H1 (cell line): ENCODE data around the gene THBD. TPM values are rescaled to one million over a fixed set of nuclear protein-coding genes. Genes with fewer than 3 reads are reported as not detected.

Experiments
- CTCF ChIA-PET: fragments of 300-600 bp; sonication (Branson Sonifier 250); formaldehyde crosslinking; loops from one replicate; lab custom pipeline; 2021; ENCODE audit not compliant: partially characterized antibody; lab: Charles Lee
- POLR2A ChIA-PET: fragments of 300-600 bp; sonication (Branson Sonifier 250); formaldehyde crosslinking; loops from one replicate; lab custom pipeline; 2021; ENCODE audit warnings: inconsistent platforms; ENCODE audit not compliant: partially characterized antibody; lab: Charles Lee
- DNase-seq, 2 experiments: peaks; one replicate each; pipeline versions ENCODE4 v3.0.0 to v3.0.0-alpha.2; 2010 to 2022; ENCODE audit warnings: low spot score in 2 of 2, low read depth in 1 of 2, mixed read lengths in 1 of 2
- FAIRE-seq: peaks from 2 replicates; lab custom pipeline; 2011; peaks lifted over from hg19 to GRCh38; lab: Jason Lieb, UNC
- H2AFZ ChIP-seq: 2 replicates; pipeline ENCODE4 v1.8.1; 2012; ENCODE audit warnings: low read length, inconsistent platforms
- H2AK5ac ChIP-seq: 2 replicates; pipeline ENCODE4 v1.6.1; 2013; ENCODE audit warnings: low read depth, low read length
- H2BK120ac ChIP-seq: replicated peaks from 2 replicates; pipeline ENCODE3; 2013; ENCODE audit warnings: low read depth, low read length, inconsistent platforms
- H2BK12ac ChIP-seq: 2 replicates; pipeline ENCODE4 v1.6.1; 2013; ENCODE audit warnings: low read depth, low read length
- H2BK15ac ChIP-seq: 2 replicates; pipeline ENCODE4 v1.6.1; 2013; ENCODE audit warnings: low read length
- H2BK20ac ChIP-seq: 2 replicates; pipeline ENCODE4 v1.6.1; 2013; ENCODE audit warnings: low read length
- H2BK5ac ChIP-seq: 2 replicates; pipeline ENCODE4 v1.6.1; 2013; ENCODE audit warnings: low read depth, low read length
- H3K14ac ChIP-seq: 2 replicates; pipeline ENCODE4 v1.6.1; 2013; ENCODE audit warnings: inconsistent platforms; ENCODE audit not compliant: insufficient read length
- H3K18ac ChIP-seq: 2 replicates; pipeline ENCODE4 v1.6.1; 2013; ENCODE audit warnings: low read length; ENCODE audit errors: extremely low read depth
- H3K23ac ChIP-seq: 2 replicates; pipeline ENCODE4 v1.6.1; 2013; ENCODE audit warnings: inconsistent platforms; ENCODE audit not compliant: insufficient read length
- H3K23me2 ChIP-seq: 2 replicates; pipeline ENCODE4 v1.6.1; 2013; ENCODE audit warnings: low read depth, low read length
- H3K27ac ChIP-seq: 2 replicates; pipeline ENCODE4 v1.6.1; 2011; ENCODE audit warnings: low read depth, low read length, inconsistent platforms
- H3K27me3 ChIP-seq, 4 experiments: replicated peaks in 1 of 4; 1 replicate in 1 of 4; 2 replicates in 3 of 4; pipeline versions ENCODE4 v1.6.1 to v1.8.1; 2011 to 2013; ENCODE audit warnings: low read length in 3 of 4, mild to moderate bottlenecking in 3 of 4, inconsistent platforms in 2 of 4, mixed read lengths in 2 of 4, moderate library complexity in 1 of 4; ENCODE audit not compliant: control insufficient read depth in 3 of 4, insufficient read depth in 3 of 4; ENCODE audit errors: extremely low read depth in 1 of 4
- H3K36me3 ChIP-seq, 4 experiments: 2 replicates each; pipeline versions ENCODE4 v1.6.1 to v1.8.1; 2011 to 2013; ENCODE audit warnings: mild to moderate bottlenecking in 4 of 4, low read length in 3 of 4, moderate library complexity in 2 of 4, control low read depth in 1 of 4, inconsistent platforms in 1 of 4; ENCODE audit not compliant: insufficient read depth in 4 of 4, control insufficient read depth in 2 of 4
- H3K4ac ChIP-seq: replicated peaks from 2 replicates; pipeline ENCODE3; 2013; ENCODE audit warnings: low read length, low read depth, mixed read lengths, inconsistent platforms; ENCODE audit not compliant: insufficient read length
- H3K4me1 ChIP-seq, 4 experiments: replicated peaks in 1 of 4; 1 replicate in 1 of 4; 2 replicates in 3 of 4; pipeline versions ENCODE4 v1.6.1 to v1.8.1; 2011 to 2013; ENCODE audit warnings: low read length in 3 of 4, inconsistent platforms in 2 of 4, mixed read lengths in 1 of 4; ENCODE audit not compliant: insufficient read depth in 4 of 4, control insufficient read depth in 3 of 4
- H3K4me2 ChIP-seq, 2 experiments: 2 replicates each; pipeline versions ENCODE4 v1.6.1 to v1.8.1; 2011 to 2013; ENCODE audit warnings: low read depth in 2 of 2, low read length in 2 of 2, control low read depth in 1 of 2, inconsistent platforms in 1 of 2, mild to moderate bottlenecking in 1 of 2; ENCODE audit not compliant: insufficient read depth in 1 of 2
- H3K4me3 ChIP-seq, 4 experiments: fragments of 200-600, 300-600 bp in 1 of 4; sonication (generic), shearing (Covaris generic), sonication (Bioruptor Twin) in 1 of 4; 2 replicates each; pipeline versions ENCODE4 v1.5.1 to v1.8.1; 2011 to 2016; ENCODE audit warnings: low read length in 4 of 4, low read depth in 3 of 4, control low read depth in 2 of 4, inconsistent platforms in 2 of 4, mild to moderate bottlenecking in 2 of 4, mixed read lengths in 1 of 4, moderate library complexity in 1 of 4; ENCODE audit not compliant: insufficient read depth in 2 of 4; ENCODE audit errors: extremely low read depth in 1 of 4
- H3K56ac ChIP-seq: replicated peaks from 2 replicates; pipeline ENCODE3; 2013; ENCODE audit warnings: low read depth, mild to moderate bottlenecking, mixed read lengths, low read length, inconsistent platforms; ENCODE audit not compliant: insufficient read length
- H3K79me1 ChIP-seq: 2 replicates; pipeline ENCODE4 v1.6.1; 2013; ENCODE audit warnings: low read depth, low read length, control low read depth
- H3K79me2 ChIP-seq, 2 experiments: 2 replicates each; pipeline versions ENCODE4 v1.6.1 to v1.8.1; 2012 to 2013; ENCODE audit warnings: low read length in 2 of 2, mild to moderate bottlenecking in 2 of 2, inconsistent platforms in 1 of 2; ENCODE audit not compliant: insufficient read depth in 2 of 2, control insufficient read depth in 1 of 2
- H3K9ac ChIP-seq, 4 experiments: replicated peaks in 1 of 4; 1 replicate in 1 of 4; 2 replicates in 3 of 4; pipeline versions ENCODE4 v1.6.1 to v1.8.1; 2011 to 2013; ENCODE audit warnings: low read depth in 3 of 4, low read length in 3 of 4, control low read depth in 2 of 4, mild to moderate bottlenecking in 2 of 4, moderate library complexity in 2 of 4, inconsistent platforms in 1 of 4; ENCODE audit errors: extremely low read depth in 1 of 4
- H3K9me3 ChIP-seq, 2 experiments: 2 replicates each; pipeline versions ENCODE4 v1.6.1 to v1.8.1; 2012 to 2013; ENCODE audit warnings: mild to moderate bottlenecking in 2 of 2, moderate library complexity in 2 of 2, control low read depth in 1 of 2, inconsistent platforms in 1 of 2, low read depth in 1 of 2, low read length in 1 of 2, mixed read lengths in 1 of 2; ENCODE audit not compliant: insufficient read depth in 2 of 2
- H4K20me1 ChIP-seq, 2 experiments: replicated peaks in 1 of 2; 2 replicates each; pipeline versions ENCODE3 to v1.8.1; 2011 to 2013; ENCODE audit warnings: inconsistent platforms in 2 of 2, low read length in 2 of 2, mild to moderate bottlenecking in 1 of 2; ENCODE audit not compliant: insufficient read depth in 2 of 2, control insufficient read depth in 1 of 2
- H4K5ac ChIP-seq: 2 replicates; pipeline ENCODE4 v1.6.1; 2013; ENCODE audit warnings: low read length, low read depth, mixed read lengths, inconsistent platforms; ENCODE audit not compliant: insufficient read length
- H4K8ac ChIP-seq: 2 replicates; pipeline ENCODE4 v1.8.0; 2013; ENCODE audit warnings: mild to moderate bottlenecking, moderate library complexity, low read length, inconsistent platforms; ENCODE audit not compliant: insufficient read depth; ENCODE audit errors: extremely low read depth
- H4K91ac ChIP-seq: replicated peaks from 2 replicates; pipeline ENCODE3; 2013; ENCODE audit warnings: low read length, mixed read lengths, inconsistent platforms; ENCODE audit not compliant: insufficient read length
- BCL11A ChIP-seq, 2 experiments: IDR thresholded peaks; one replicate each; pipeline ENCODE4 v1.6.1; 2011; ENCODE audit warnings: low read depth in 2 of 2, low read length in 2 of 2, mild to moderate bottlenecking in 2 of 2
- BRCA1 ChIP-seq: IDR thresholded peaks from 2 replicates; pipeline ENCODE4 v1.6.1; 2012; ENCODE audit warnings: low read depth, low read length, improper control_type of control experiment
- CHD1 ChIP-seq: IDR thresholded peaks from 2 replicates; pipeline ENCODE4 v1.6.1; 2012; ENCODE audit warnings: low read depth, low read length, improper control_type of control experiment
- CHD2 ChIP-seq: IDR thresholded peaks from 2 replicates; pipeline ENCODE4 v1.6.1; 2012; ENCODE audit warnings: low read length, improper control_type of control experiment
- CREB1 ChIP-seq: IDR thresholded peaks from 2 replicates; pipeline ENCODE4 v1.6.1; 2012; ENCODE audit warnings: inconsistent platforms
- CTBP2 ChIP-seq: IDR thresholded peaks from 2 replicates; pipeline ENCODE4 v1.7.0; 2011; ENCODE audit warnings: borderline replicate concordance, mild to moderate bottlenecking, moderate library complexity, mixed read lengths, low read length; ENCODE audit not compliant: insufficient read depth, insufficient read length
- EGR1 ChIP-seq: IDR thresholded peaks from 2 replicates; pipeline ENCODE4 v1.6.1; 2011; ENCODE audit warnings: low read depth, low read length, borderline replicate concordance
- KDM1A ChIP-seq: fragments of 200-600, 300-600 bp; sonication (generic); IDR thresholded peaks from 2 replicates; pipeline ENCODE4 v1.7.1; 2016; ENCODE audit warnings: mild to moderate bottlenecking, low read length, borderline replicate concordance
- POLR2AphosphoS5 ChIP-seq: IDR thresholded peaks from 2 replicates; pipeline ENCODE4 v1.6.1; 2011; ENCODE audit warnings: low read depth, low read length
- POU5F1 ChIP-seq: IDR thresholded peaks from 2 replicates; pipeline ENCODE4 v1.6.1; 2011; ENCODE audit warnings: low read depth, mild to moderate bottlenecking, low read length, moderate library complexity
- RFX5 ChIP-seq: IDR thresholded peaks from 2 replicates; pipeline ENCODE4 v1.6.1; 2011; ENCODE audit warnings: low read depth, low read length, improper control_type of control experiment, borderline replicate concordance
- RXRA ChIP-seq: IDR thresholded peaks from 2 replicates; pipeline ENCODE4 v1.6.1; 2011; ENCODE audit warnings: low read depth, mild to moderate bottlenecking, low read length, moderate library complexity; ENCODE audit not compliant: insufficient read depth
- SP4 ChIP-seq: IDR thresholded peaks from 2 replicates; pipeline ENCODE4 v1.6.1; 2012; ENCODE audit warnings: low read length, inconsistent platforms
- TAF7 ChIP-seq: optimal IDR thresholded peaks from 2 replicates; pipeline ENCODE3; 2011; ENCODE audit warnings: low read depth, mild to moderate bottlenecking, inconsistent platforms, low read length, moderate library complexity, borderline replicate concordance
- TBP ChIP-seq: IDR thresholded peaks from 2 replicates; pipeline ENCODE4 v1.6.1; 2011; ENCODE audit warnings: low read depth, low read length, improper control_type of control experiment
- WGBS, 2 experiments: shearing (Covaris generic) in 1 of 2; methylation state at CpG; one replicate each; pipeline versions ENCODE4 v1.1.6 to v1.1.7; 2013 to 2015; ENCODE audit warnings: low lambda C conversion rate in 2 of 2, mixed read lengths in 2 of 2, inconsistent platforms in 1 of 2, low coverage in 1 of 2, missing lambda C conversion rate in 1 of 2; ENCODE audit not compliant: insufficient replicate concordance in 2 of 2, insufficient coverage in 1 of 2, insufficient read length in 1 of 2; ENCODE audit errors: extremely low coverage in 1 of 2, missing lambda C conversion rate in 1 of 2; 5-methylcytosine and 5-hydroxymethylcytosine counted together
- polyA plus RNA-seq, 7 experiments: library from polyadenylated mRNA; depleted of rRNA in 3 of 7; stranded (reverse) in 5 of 7; unstranded in 2 of 7; fragments of >200 nt in 5 of 7; fragments of 200-250 nt in 2 of 7; gene quantifications; 1 replicate in 5 of 7; 2 replicates in 1 of 7; 4 replicates in 1 of 7; pipeline versions ENCODE4 v1.2.1 to v1.2.3, GENCODE V29; 2011 to 2013; ENCODE audit warnings: missing spikeins in 2 of 7, mixed read lengths in 2 of 7
- total RNA-seq: library from RNA; stranded (reverse); fragmentation: NEBNext Ultra II Directional; extraction: Animal tissue kit (Norgen Biotek cat#: 25700); gene quantifications from 2 replicates; pipeline ENCODE4 v1.2.1, GENCODE V29; 2021
- TF ChIP-seq, protein P1 (sequence below): IDR thresholded peaks from 2 replicates; pipeline ENCODE4 v1.6.1; 2012; ENCODE audit warnings: inconsistent platforms

The THBD gene
- total and polyA plus RNA-seq, 2 of the 8 experiments (the other 6 are each of a cell fraction or from before 2014, with no cell fraction given): 0.21 to 0.43 TPM

DNA sequence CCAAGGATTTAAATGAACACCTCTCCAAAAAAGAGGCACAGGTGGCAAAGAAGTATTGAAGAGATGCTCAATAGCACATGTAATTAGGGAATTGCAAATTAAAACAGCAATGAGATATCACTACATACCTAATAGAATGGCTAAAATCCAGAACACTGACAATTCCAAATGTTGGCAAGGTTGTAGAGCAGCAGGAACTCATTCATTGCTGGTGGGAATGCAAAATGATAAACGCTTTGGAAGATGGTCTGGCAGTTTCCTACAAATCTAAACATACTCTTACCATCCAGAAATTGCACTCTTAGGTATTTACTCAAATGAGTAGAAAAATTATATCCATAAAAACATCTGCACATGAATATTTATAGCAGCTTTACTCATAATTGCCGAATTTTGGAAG lies 19.6 kb upstream of the THBD start:
- H3K4ac ChIP-seq: no peak overlapping the region
- FAIRE-seq: no peak
- H2BK20ac ChIP-seq: no peak overlapping the region
- no peaks in the 10 kb centered on the region for H3K79me1 ChIP-seq
- no peak overlapping the region for H3K14ac ChIP-seq
- no peak overlapping the region for H4K91ac ChIP-seq
- no peak overlapping the region for H2BK15ac ChIP-seq
- H4K8ac ChIP-seq: no peak overlapping the region
- WGBS, 2 experiments: 94% methylated on average over 2 of the region's 2 CpGs; no CpG with 5 or more reads in 1 of the 2 experiments
- no peaks in the 10 kb centered on the region for H3K23me2 ChIP-seq
- CTCF ChIA-PET: interaction anchor here (0.7 to 11.7 kb wide), 2 partner anchors 19 to 270 kb away, joined by 3 to 90 read pairs; partner anchors contain the start of gene THBD
- H3K4me2 ChIP-seq: no peak overlapping the region
- H3K4me3 ChIP-seq: no peak overlapping the region
- H3K27me3 ChIP-seq: no peaks in the 10 kb centered on the region
- POLR2A ChIA-PET: no interaction called here
- no peak overlapping the region for H4K5ac ChIP-seq
- no peak overlapping the region for H3K56ac ChIP-seq
- H3K9ac ChIP-seq: no peak overlapping the region
- no peaks in the 10 kb centered on the region for H3K79me2 ChIP-seq
- H2BK120ac ChIP-seq: no peak overlapping the region
- H3K27ac ChIP-seq: no peak overlapping the region
- H3K23ac ChIP-seq: no peak overlapping the region
- H2AFZ ChIP-seq: no peak overlapping the region
- no peaks in the 10 kb centered on the region for H3K9me3 ChIP-seq
- H3K18ac ChIP-seq: no peak overlapping the region
- H4K20me1 ChIP-seq: no peaks in the 10 kb centered on the region
- no peak overlapping the region for H2AK5ac ChIP-seq
- no peak overlapping the region for H2BK12ac ChIP-seq
- no peak for DNase-seq
- H2BK5ac ChIP-seq: no peak overlapping the region
- no peaks in the 10 kb centered on the region for H3K4me1 ChIP-seq
- H3K36me3 ChIP-seq: no peaks in the 10 kb centered on the region
- TF ChIP-seq RFX5 (no peak), CHD1 (no peak), KDM1A (no peak), POLR2AphosphoS5 (no peak), SP4 (no peak), BCL11A (IDR thresholded peaks at IDR 0.05; ENCODE audit: low read depth in 2 of 2, low read length in 2 of 2) (no peak), CREB1 (no peak), CTBP2 (no peak), POU5F1 (no peak), TBP (no peak), TAF7 (no peak), CHD2 (no peak), EGR1 (no peak), RXRA (no peak), BRCA1 (no peak)
- TF ChIP-seq, protein P1, sequence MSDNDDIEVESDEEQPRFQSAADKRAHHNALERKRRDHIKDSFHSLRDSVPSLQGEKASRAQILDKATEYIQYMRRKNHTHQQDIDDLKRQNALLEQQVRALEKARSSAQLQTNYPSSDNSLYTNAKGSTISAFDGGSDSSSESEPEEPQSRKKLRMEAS: no peak
